Peyer's patch (tissue), 4 donors: ENCODE results near the gene MAPK8IP2. TPM values are rescaled to one million over a fixed set of nuclear protein-coding genes. Genes with fewer than 3 reads are reported as not detected.

ENCODE experiments used
- DNase-seq, 3 donors: peaks; one replicate each; pipeline ENCODE4 v3.0.0-alpha.2; 2017 to 2019
- H3K27ac ChIP-seq, 4 donors: fragments of 200-600 bp; sonication (generic); one replicate each; pipeline ENCODE4 v1.5.1; 2016 to 2019
- H3K27me3 ChIP-seq, 2 donors: fragments of 200-600 bp; sonication (generic); one replicate each; pipeline ENCODE4 v1.5.1; 2019
- H3K36me3 ChIP-seq, 3 donors: fragments of 200-600 bp; sonication (generic); one replicate each; pipeline ENCODE4 v1.5.1; 2016 to 2019
- H3K4me1 ChIP-seq, 4 donors: fragments of 200-600 bp; sonication (generic); one replicate each; pipeline ENCODE4 v1.5.1; 2016 to 2019
- H3K4me3 ChIP-seq, 4 donors: fragments of 200-600 bp; sonication (generic); 1 replicate in 3 of 4; 2 replicates in 1 of 4; pipeline ENCODE4 v1.5.1; 2016 to 2019; ENCODE audit warnings: mild to moderate bottlenecking in 1 of 4
- H3K9me3 ChIP-seq, 4 donors: fragments of 200-600 bp; sonication (generic); one replicate each; pipeline ENCODE4 v1.5.1; 2016 to 2019; ENCODE audit warnings: mild to moderate bottlenecking in 1 of 4
- POLR2A ChIP-seq, 2 donors: fragments of 450-650 bp; IDR thresholded peaks; one replicate each; pipeline ENCODE4 v1.5.1; 2017; ENCODE audit warnings: antibody characterized with exemption in 2 of 2, mild to moderate bottlenecking in 2 of 2, moderate library complexity in 2 of 2
- total RNA-seq, 4 donors: library from RNA; depleted of rRNA; stranded (reverse); fragments of >200 nt; gene quantifications; one replicate each; pipeline ENCODE4 v1.1.0, GENCODE V29; 2016
- TF ChIP-seq, protein P1 (sequence below), 6 experiments: fragments of 450-650 bp in 4 of 6; fragments of 200-600 bp in 2 of 6; sonication (generic) in 1 of 6; IDR thresholded peaks; one replicate each; pipeline ENCODE4 v1.5.1; 2017 to 2019; ENCODE audit warnings: antibody characterized with exemption in 6 of 6, mild to moderate bottlenecking in 3 of 6, moderate library complexity in 1 of 6

Gene MAPK8IP2
- total RNA-seq = 1 to 10 TPM in 1 of 4 donors, under 1 TPM in 2, not detected in 1; 0.66 to 1.2 (median 0.83) TPM

GRCh38 chr22:50600538-50600937 is at the start of gene MAPK8IP2:
TSS of gene MAPK8IP2 (plus strand) at chr22:50600793. CDS start at chr22:50600819, 26 bp downstream.
- Histone ChIP-seq H3K27ac (no peak within 1 kb of the TSS), H3K36me3 (no peaks in the 10 kb centered on the region), H3K4me3 (peak within 1 kb of the TSS; percentile 5 to 59 (median 54)), H3K4me1 (peaks cover 0 to 12% (median 6%) of the 10 kb centered on the region in 4 donors), H3K9me3 (no peaks in the 10 kb centered on the region), H3K27me3 (peaks cover 0 to 33% of the 10 kb centered on the region in 2 donors)
- TF ChIP-seq POLR2A (IDR thresholded peaks at IDR 0.05) = no peak
- TF ChIP-seq, protein P1, sequence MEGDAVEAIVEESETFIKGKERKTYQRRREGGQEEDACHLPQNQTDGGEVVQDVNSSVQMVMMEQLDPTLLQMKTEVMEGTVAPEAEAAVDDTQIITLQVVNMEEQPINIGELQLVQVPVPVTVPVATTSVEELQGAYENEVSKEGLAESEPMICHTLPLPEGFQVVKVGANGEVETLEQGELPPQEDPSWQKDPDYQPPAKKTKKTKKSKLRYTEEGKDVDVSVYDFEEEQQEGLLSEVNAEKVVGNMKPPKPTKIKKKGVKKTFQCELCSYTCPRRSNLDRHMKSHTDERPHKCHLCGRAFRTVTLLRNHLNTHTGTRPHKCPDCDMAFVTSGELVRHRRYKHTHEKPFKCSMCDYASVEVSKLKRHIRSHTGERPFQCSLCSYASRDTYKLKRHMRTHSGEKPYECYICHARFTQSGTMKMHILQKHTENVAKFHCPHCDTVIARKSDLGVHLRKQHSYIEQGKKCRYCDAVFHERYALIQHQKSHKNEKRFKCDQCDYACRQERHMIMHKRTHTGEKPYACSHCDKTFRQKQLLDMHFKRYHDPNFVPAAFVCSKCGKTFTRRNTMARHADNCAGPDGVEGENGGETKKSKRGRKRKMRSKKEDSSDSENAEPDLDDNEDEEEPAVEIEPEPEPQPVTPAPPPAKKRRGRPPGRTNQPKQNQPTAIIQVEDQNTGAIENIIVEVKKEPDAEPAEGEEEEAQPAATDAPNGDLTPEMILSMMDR (IDR thresholded peaks at IDR 0.05) = no peak
- DNase-seq = peak in 1 of 3 donors; percentile 55

DNA sequence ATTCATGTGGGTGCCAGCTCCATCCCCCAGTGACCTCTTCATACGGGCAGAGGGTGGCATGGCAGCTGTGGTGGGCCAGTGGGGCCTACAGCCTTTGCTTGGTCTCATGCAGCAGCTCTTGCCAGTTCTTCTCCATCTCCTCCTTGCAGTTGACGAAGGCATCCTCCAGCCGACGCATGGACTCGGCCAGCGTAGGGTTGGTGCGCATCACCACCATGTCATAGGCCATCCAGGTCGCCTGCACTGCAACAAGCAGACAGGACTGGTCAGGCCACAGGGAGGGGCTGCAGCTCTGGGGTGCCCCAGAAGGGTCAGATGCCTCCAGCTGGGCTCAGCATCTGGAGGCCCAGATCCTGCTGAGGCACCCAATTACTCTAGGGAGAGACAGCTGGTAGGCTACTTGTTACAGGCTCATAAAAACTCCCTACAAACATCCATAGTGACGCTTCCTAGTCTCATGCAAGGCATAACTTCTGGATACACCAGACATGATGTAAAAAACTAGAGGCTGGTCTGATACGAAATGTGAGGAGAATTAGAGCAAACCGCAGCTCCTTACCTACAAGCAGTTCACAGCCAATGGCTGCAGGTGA is 49.3 kb upstream of the MAPK8IP2 start:
- Histone ChIP-seq H3K4me1 (peaks cover 0 to 23% (median 12%) of the 10 kb centered on the region in 4 donors), H3K27ac (no peak overlapping the region), H3K4me3 (no peak overlapping the region), H3K36me3 (no peaks in the 10 kb centered on the region), H3K27me3 (peaks cover 0 to 15% of the 10 kb centered on the region in 2 donors), H3K9me3 (no peaks in the 10 kb centered on the region)
- no peak for DNase-seq
- no peak for TF ChIP-seq POLR2A (IDR thresholded peaks at IDR 0.05)
- TF ChIP-seq, protein P1 (IDR thresholded peaks at IDR 0.05) = no peak

DNA sequence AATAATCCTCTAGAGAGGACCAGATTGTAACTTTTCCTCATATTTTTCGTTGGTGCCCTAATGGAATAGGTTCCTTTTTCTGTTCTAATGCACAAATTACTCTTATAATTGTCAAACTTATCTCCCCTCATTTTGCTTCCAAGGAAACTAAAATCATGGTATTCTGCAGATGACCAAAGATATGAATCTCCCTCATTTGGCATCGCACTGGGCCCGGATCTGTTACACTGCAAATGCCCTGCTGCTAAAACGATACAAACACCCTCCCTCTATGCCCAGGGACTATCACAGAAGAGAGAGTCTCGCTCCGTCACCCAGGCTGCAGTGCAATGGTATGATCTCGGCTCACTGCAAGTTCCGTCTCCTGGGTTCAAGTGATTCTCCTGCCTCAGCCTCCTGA is 47.3 kb upstream of the MAPK8IP2 start:
- Histone ChIP-seq H3K27me3 (peaks cover 0 to 6% of the 10 kb centered on the region in 2 donors), H3K4me1 (peaks cover 0 to 11% (median 10%) of the 10 kb centered on the region in 4 donors), H3K27ac (no peak overlapping the region), H3K36me3 (no peaks in the 10 kb centered on the region), H3K9me3 (no peaks in the 10 kb centered on the region), H3K4me3 (no peak overlapping the region)
- TF ChIP-seq POLR2A (IDR thresholded peaks at IDR 0.05) = no peak
- TF ChIP-seq, protein P1 (IDR thresholded peaks at IDR 0.05) = no peak
- no peak for DNase-seq

GRCh38 chr22:50556703-50557102 is 43.9 kb upstream of the MAPK8IP2 start:
- Histone ChIP-seq H3K4me1 (no peaks in the 10 kb centered on the region), H3K27ac (no peak overlapping the region), H3K4me3 (no peak overlapping the region), H3K36me3 (no peaks in the 10 kb centered on the region), H3K9me3 (no peaks in the 10 kb centered on the region), H3K27me3 (no peaks in the 10 kb centered on the region)
- TF ChIP-seq, protein P1 (IDR thresholded peaks at IDR 0.05) = no peak
- no peak for TF ChIP-seq POLR2A (IDR thresholded peaks at IDR 0.05)
- no peak for DNase-seq

- no peaks in the 10 kb centered on the region for H3K36me3 ChIP-seq
- DNase-seq = no peak
- peaks cover 0 to 8% (median 6%) of the 10 kb centered on the region in 4 donors for H3K4me1 ChIP-seq
- no peaks in the 10 kb centered on the region for H3K9me3 ChIP-seq
- no peaks in the 10 kb centered on the region for H3K27me3 ChIP-seq
- TF ChIP-seq, protein P1 (IDR thresholded peaks at IDR 0.05) = no peak
- TF ChIP-seq POLR2A (IDR thresholded peaks at IDR 0.05) = no peak
- H3K4me3 ChIP-seq = no peak overlapping the region
- no peak overlapping the region for H3K27ac ChIP-seq
These were observed 40.6 kb upstream of the MAPK8IP2 start for GRCh38 chr22:50560034-50560433.
